ENCODE data around the gene SUCLG2. TPM values are rescaled to one million over a fixed set of nuclear protein-coding genes. Genes with fewer than 3 reads are reported as not detected.
"Not testable (repeated sequence)": the region's sequence is repeated elsewhere in the genome, so short reads cannot be mapped to it uniquely, and the experiment has no call there.

SUCLG2 gene
- total RNA-seq, 1 donor from 2014 or later = 94.1 TPM

DNA sequence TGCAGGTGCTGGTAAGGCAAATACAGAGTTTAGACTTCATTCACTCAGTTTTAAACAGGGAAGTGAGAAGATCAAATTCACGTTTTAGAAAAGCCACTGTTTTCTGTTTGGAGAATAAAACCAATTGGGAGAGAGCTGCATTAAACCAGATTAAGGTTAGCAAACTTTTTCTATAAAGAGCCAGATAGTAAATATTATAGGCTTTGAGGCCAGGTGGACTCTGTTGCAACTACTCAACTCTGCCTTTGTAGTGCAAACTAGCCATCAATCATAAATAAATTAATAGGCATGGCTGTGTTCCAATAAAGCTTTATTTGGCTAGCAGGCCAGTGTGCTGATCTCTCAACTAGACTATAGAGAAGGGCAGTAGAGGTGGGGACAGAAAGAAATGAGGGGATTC is 33.5 kb downstream of the SUCLG2 start:
- intact Hi-C loops (cut with DNase I) = no loop called here

DNA sequence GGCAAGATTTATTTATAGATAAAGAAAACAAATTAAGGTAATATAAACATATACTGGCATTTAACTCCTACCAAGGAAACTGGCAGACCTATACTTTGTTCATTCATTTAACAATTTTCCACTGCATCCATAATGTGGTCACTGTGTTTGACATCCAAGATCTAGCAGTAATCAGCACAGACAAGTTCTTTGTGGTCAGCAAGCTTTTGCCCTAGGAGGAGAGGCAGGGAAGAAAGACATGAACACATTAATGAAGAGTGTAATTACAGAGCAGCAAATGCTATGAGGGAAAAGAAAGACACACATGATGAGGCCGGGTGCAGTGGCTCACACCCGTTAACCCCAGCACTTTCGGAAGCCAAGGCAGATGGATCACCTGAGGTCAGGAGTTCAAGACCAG is 34.4 kb downstream of the SUCLG2 start:
- ATAC-seq (ENCODE audit: poor library complexity) (no peak), DNase-seq (no peak)
- intact Hi-C loops (cut with DNase I) = no loop called here

More for the DNA sequence above, 33.5 kb downstream of the SUCLG2 start:
- ATAC-seq (ENCODE audit: poor library complexity) (no peak), DNase-seq (no peak)

DNA sequence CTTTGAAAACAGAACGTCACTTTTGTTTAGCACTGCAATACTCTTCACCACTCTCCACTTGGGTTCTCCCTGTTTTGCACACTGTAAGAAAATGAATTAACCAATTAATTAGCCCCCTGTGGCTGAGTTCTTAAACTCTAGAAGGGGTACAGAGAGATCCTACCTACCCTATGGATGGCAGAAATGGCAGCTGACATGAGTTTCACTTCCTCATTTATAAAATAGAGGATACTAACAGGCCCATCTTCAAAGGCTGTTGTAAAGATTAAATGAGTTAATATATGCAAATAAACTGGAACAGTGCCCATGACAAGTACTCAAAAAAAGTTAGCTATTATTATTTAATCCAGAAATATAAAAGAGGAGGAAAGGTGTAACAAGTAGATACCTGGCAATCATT is 36.9 kb downstream of the SUCLG2 start:
- ATAC-seq (ENCODE audit: poor library complexity) (no peak), DNase-seq (no peak)
- intact Hi-C loops (cut with DNase I) = no loop called here

DNA sequence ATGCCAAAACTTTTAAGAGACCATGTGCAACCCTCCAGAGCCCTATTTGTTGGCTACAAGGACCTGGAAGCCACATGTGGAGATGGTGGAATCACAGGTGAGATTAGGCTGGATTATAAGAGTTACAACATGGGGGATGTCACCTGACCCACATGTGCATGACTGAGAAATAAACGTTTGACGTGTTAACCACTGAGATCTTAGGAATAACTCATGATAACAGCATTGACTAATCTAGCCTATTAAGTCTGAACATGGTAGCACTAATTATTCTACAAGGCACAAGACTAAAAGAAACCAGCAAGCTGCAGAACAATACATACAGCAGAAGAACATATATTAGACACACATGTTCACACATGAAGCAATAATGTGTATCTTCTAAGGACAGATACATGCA is 38.4 kb downstream of the SUCLG2 start:
- intact Hi-C loops (cut with DNase I) = no loop called here
- ATAC-seq (ENCODE audit: poor library complexity) = no peak
- DNase-seq = no peak

DNA sequence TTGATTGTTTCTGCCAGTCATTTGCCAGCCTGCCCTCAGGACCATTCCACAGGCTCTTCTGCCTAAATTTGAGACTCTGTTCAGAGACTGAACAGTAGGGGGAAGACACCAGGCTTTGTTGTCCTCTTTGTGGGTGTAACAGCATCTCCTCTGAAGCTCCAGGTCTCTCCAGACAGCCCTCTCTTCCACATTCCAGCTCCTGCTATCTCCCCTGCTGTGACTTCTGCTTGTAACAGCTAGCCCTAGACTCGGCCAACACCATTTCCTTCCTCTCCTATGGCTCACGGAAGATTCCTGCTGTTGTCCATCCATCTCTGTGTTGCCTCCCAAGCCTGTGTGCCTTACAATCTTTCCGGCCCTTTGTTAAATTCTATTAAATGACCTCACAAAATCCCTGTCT is 40.2 kb downstream of the SUCLG2 start:
- intact Hi-C loops (cut with DNase I) = no loop called here
- ATAC-seq (ENCODE audit: poor library complexity) = no peak
- no peak for DNase-seq

DNA sequence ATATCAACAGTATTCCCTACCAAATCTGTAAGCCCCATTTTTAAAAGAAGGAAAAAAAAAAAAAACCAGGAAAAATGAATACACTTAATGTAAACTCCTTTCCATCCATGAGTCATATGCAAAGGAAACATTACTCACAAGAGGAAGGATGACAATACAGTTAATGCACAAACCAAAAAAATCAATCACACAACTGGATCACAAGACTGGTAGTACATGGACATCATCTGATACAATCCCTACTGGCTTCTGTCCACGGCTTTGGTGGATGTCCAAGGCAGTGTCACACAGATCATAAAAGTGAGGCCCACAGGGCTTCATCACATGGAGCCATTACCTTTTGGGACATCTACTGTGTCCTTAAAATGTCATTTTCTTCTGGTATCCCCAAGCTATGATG is 44.0 kb downstream of the SUCLG2 start:
- intact Hi-C loops (cut with DNase I) = no loop called here
- DNase-seq (no peak), ATAC-seq (ENCODE audit: poor library complexity) (no peak)

DNA sequence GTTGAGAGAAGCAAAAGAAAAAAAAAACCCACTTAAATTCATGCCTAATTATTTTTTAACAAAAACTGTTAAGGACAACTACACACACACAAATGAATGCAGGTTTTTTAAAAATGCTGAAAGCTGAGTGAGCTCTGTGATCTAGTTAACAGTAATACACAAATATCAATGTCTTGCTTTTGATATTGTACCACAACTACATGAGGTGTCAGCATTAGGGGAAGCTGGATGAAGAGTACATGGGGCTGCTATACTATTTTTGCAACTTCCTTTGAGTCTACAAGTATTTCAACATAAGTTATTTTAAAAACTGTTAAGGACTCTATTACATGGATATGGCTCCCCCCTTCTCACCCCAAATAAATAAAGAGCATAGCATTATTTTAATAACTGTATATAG is 44.7 kb downstream of the SUCLG2 start:
- DNase-seq = no peak
- no peak for ATAC-seq (ENCODE audit: poor library complexity)
- intact Hi-C loops (cut with DNase I) = no loop called here

DNA sequence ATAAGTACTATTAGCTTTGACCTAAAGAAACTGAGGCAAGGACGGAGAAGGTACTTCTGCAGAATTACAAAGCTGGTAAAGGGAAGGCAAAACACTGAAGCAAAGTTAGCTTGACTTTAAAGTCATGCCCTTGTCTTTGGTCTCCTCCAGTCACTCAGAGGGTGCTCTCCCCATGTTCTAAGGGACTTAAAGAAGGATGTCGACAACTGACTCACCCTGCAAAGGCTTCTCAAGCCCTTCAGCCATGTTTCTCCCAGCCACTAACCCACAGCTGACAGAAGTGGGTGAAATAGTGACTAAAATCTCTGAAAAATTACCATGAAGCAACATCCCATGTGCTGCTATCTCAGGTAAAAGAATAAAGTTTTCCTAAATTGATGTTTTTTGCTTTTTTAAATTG is 46.4 kb downstream of the SUCLG2 start:
- ATAC-seq (ENCODE audit: poor library complexity) (no peak), DNase-seq (no peak)
- intact Hi-C loops (cut with DNase I) = no loop called here

DNA sequence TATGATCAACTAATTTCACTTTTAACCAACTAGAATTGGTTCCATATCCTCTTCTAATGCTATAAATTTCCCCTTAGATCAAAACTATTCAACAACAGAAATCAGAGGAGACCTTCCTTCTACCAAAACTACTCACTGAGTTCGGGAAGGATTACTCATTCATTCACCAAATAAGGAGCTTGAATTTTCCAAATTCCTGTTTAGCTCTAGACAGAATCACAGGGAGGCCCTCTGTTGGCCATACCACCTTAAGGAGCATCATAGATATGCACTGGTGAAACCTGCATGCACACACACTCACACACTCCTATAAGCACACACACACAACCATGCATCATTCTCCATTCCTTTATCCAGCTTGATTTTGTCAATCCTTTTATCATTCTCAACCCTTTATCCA is 49.0 kb downstream of the SUCLG2 start:
- no peak for ATAC-seq (ENCODE audit: poor library complexity)
- no peak for DNase-seq
- intact Hi-C loops (cut with DNase I) = no loop called here

DNA sequence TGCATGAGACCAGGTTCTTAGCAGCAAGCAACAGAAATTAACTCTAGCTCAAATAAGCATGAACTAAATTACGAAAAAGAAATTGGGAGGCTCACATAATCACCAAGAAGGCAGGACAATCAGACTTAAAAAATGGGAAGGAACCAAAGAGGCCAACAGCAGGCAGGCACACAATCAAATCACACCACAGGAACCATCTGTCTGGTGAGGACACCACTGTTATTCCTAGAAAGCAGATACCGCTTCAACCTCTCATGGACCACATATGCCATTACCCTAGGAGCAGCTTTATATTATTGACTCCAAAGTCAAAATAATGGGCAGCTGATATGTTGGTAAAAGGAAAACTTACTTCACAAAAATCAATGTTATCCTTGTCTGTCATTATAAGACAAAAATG is 51.6 kb downstream of the SUCLG2 start:
- intact Hi-C loops (cut with DNase I) = no loop called here
- DNase-seq (no peak), ATAC-seq (ENCODE audit: poor library complexity) (no peak)

DNA sequence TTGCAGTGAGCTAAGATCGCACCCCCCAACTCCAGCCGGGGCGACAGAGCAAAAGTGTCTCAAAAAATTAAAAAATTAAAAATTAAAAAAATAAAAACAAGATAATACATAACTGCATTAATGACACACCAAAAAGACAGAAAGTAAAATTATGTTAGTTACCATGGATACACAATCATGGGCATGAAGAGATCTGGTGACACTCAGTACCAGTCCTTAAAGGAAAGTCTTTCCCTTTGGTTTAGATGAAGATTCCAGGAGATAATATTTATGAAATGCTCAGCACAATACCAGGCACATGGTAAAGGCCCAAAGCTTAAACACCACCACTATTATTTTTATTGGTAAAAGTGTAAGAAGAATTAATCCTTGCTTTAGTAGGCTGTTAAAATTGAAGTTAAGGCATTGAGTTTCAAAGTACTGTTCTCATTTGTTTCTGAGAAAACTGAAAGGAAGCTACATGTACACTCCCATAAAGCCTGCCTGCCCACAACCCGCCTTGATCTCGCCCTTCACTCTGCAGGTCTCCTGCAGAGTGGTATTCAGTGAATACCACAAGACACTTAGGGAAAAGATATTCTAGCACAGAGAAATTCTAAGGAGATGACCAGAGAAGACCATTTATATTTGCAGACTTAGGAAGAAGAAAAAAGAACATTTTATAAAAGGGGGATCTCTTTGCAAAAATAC is 52.3 kb downstream of the SUCLG2 start:
- intact Hi-C loops (cut with DNase I) = no loop called here
- no peak for DNase-seq
- no peak for ATAC-seq (ENCODE audit: poor library complexity)

DNA sequence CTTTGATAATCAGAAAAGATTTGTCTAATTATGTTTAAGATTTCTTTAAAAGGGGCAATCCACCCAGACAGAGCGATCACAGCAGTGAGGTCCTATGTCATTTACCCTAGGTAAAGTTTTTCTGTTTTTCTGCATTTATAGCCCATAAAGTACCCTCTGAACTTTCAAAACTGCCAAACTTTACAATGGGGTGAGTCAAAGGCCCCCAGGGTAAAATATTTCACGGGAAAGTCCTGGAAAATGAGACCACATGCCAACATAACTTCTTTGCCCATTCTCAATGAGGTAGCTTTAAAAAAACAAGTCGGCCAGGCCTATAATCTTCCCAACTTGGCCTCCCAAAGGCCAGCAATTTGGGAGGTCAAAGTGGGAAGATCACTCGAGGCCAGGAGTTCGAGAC is 53.0 kb downstream of the SUCLG2 start:
- intact Hi-C loops (cut with DNase I) = no loop called here
- ATAC-seq (ENCODE audit: poor library complexity) = no peak
- DNase-seq = no peak

DNA sequence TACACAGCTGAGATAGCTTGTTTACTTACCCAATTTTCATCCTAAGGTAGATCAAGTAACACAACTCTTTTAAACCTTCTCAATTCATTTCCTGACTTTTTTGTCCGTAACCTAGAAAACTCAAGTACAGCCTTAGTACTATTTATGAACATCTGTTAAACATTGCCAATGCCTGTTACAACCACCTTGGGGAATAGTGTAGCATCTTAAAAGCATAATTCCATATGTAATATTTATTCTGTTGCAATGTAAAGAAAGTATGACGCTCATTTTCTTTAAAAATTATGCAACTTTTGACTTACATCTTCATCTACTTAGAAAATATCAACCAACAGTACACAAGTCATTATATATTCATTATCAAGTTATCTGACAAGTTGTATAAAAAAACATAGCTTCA is 54.6 kb downstream of the SUCLG2 start:
- ATAC-seq (ENCODE audit: poor library complexity) (no peak), DNase-seq (no peak)
- intact Hi-C loops (cut with DNase I) = no loop called here

DNA sequence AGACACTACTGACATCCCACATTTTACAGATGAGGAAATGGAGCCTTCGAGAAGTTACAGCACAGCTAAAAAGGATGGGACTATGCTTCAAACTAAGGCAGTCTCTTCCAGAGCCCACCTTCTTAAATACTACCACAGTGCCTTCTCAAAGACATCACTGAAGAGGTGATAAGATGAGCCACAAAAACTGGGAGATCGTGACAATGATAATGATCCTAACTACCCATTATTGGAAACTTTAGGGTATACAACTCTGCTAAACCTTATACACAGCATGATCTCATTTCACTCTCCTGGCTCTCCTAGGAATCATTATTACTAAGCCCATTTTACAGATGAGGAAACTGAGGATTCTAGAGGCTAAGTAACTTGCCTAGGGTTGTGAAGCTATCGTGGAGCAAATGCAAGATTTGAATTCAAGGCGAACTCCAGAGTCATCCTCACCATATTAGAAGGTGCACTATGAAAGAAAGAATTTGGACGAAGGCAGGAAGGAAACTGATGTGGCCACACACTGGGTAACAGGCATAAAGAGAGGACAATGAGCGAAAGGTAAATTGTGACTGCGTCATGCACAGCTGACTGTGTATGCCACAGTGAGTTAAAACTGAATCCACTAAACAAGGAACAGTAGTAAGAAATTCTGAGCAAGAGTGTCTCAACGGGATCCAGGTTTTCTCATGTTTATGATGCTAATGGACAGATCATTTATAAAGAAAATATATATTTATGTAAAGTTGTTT is 55.4 kb downstream of the SUCLG2 start:
- no peak for ATAC-seq (ENCODE audit: poor library complexity)
- intact Hi-C loops (cut with DNase I) = no loop called here
- no peak for DNase-seq

DNA sequence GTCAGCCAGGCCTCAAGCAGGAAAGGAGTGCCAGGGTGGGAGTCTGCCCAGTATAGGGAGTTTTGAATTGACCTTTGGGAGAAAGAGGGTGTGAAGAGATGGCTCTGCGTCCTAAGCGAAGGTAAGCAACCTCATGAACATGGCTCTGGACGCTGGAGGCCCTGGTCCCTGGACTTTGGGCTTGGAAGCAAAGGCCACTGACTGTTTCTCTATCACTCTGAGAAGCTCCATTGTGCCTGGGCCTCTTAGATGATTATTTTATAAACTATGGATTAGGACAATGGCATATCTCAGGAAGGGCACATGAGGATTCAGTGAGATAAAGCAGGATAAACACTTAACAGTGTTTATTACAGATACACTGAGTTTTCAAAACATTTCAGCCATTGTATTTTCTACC is 59.0 kb downstream of the SUCLG2 start:
- ATAC-seq (ENCODE audit: poor library complexity) = no peak
- DNase-seq = no peak
- intact Hi-C loops (cut with DNase I) = no loop called here

DNA sequence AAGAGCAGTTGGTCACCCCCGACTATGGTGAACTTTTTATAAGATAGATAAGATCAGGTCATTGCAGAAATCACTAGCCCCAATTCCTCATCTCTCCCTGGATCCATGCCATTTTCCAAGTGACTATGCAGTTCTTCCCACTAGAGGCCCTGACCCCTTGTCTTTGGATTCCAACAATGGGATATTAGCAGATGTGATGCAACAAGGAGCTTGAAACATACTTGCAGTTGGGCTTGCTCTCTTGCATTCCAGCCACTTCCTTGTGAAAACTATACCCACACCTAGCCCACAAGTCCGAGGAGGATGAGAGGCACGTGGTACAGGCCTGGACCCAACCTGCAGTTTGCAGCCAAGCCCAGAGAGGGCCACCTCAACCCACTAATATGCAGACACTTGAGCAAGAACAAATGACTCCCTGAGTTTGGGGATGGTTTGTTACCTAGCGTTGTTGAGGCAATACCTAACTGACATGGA is 60.6 kb downstream of the SUCLG2 start:
- intact Hi-C loops (cut with DNase I) = no loop called here
- DNase-seq (no peak), ATAC-seq (ENCODE audit: poor library complexity) (no peak)

DNA sequence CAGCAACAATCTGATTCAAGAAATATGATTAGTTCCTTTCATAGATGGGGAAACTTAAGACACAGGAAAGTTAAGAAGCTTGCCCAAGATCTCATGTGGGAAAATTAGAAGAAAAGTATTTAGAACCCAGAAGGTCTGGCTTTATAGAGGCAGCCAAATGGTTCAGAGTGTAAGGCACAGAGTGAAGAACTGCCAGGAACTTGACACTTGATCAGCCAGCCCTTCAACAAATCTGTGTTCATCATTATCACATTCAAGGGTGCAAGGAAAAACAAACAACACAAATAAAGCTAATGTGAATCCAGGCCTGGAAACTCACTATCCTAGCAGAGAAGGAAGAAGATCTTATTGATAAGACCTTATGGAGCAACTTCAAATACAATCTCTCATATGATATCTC is 62.4 kb downstream of the SUCLG2 start:
- no peak for ATAC-seq (ENCODE audit: poor library complexity)
- no peak for DNase-seq
- intact Hi-C loops (cut with DNase I) = no loop called here

DNA sequence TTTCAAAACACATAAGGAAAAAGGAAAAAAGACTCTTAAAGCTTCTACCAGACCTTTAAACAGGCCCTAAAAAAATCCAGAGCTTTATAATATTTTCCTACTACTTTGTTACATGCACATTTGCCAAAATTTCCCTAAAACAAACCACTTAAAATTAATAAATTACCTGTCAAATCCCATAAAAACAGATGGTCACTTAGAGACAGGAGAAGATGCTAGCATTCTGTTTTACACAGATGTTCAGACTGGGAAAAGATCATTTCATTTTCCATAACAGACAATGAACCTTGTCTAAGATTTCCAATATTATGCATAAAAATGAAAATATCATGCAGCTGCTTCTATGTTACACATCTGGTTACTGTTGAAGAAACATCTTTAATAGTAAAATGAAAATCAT is 66.6 kb downstream of the SUCLG2 start:
- intact Hi-C loops (cut with DNase I) = no loop called here
- DNase-seq (no peak), ATAC-seq (ENCODE audit: poor library complexity) (no peak)

DNA sequence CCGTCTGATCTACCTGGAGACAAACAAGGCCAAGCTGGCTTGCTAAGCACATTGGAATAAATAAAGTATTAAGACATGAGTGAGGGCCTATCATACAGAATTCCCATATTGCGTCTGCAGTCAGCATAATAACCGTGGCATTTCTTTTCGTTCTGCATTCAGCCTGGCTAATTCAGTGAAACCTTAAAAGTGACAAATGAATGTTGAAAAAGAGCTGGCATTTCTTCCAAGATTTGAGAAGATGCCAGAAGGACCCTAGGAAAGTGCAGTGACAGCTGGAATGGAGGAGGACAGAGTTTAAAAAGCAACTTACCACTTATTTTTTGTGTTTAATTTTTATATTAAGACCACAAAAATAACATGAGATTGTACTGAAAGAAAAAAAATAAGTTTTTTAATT is 67.1 kb downstream of the SUCLG2 start:
- intact Hi-C loops (cut with DNase I) = no loop called here
- ATAC-seq (ENCODE audit: poor library complexity) (no peak), DNase-seq (no peak)

DNA sequence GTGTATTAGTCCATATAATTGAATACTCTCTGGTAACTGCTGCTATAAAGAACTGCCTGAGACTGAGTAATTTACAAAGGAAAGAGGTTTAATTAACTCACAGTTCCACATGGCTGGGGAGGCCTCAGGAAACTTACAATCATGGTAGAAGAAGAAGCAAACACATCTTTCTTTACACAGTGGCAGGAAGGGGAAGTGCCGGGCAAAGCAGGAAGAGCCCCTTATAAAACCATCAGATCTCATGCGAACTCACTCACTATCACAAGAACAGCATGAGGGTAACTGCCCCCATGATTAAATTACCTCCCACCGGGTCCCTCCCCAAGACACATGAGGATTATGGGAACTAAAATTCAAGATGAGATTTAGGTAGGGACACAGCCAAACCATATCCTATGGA is 69.8 kb downstream of the SUCLG2 start:
- intact Hi-C loops (cut with DNase I); ATAC-seq (ENCODE audit: poor library complexity): not testable (repeated sequence)

More for the DNA sequence above, 69.8 kb downstream of the SUCLG2 start:
- DNase-seq = not testable (repeated sequence)

Data from Right ventricle myocardium superior (tissue), 1 donor.